ENCODE data around the gene CENPE. TPM values are rescaled to one million over a fixed set of nuclear protein-coding genes. Genes with fewer than 3 reads are reported as not detected.

The CENPE gene
- total RNA-seq, 2 donors from 2014 or later: 0.16 to 3.0 TPM

- H3K36me3 ChIP-seq: peaks cover 43% of the 10 kb centered on the region
- no peaks in the 10 kb centered on the region for H3K9me3 ChIP-seq
- no peak for TF ChIP-seq CTCF (IDR thresholded peaks at IDR 0.05)
- peaks cover 0 to 3% of the 10 kb centered on the region in 2 donors for H3K4me1 ChIP-seq
- H3K27ac ChIP-seq: no peak overlapping the region
- H3K4me3 ChIP-seq: no peak overlapping the region
- H3K27me3 ChIP-seq: no peaks in the 10 kb centered on the region
- no peak for DNase-seq (ENCODE audit: low spot score)
These were observed 105.9 kb downstream of the CENPE start for GRCh38 chr4:103092245-103092644.

GRCh38 chr4:103091601-103092223, 106.4 kb downstream of the CENPE start:
- H3K4me3 ChIP-seq: no peak overlapping the region
- no peak overlapping the region for H3K27ac ChIP-seq
- peaks cover 48% of the 10 kb centered on the region for H3K36me3 ChIP-seq
- H3K27me3 ChIP-seq: no peaks in the 10 kb centered on the region
- peak in 1 of 2 donors; percentile 62 for TF ChIP-seq CTCF (IDR thresholded peaks at IDR 0.05)
- no peak for DNase-seq (ENCODE audit: low spot score)
- H3K9me3 ChIP-seq: no peaks in the 10 kb centered on the region
- no peaks in the 10 kb centered on the region for H3K4me1 ChIP-seq

- no peak overlapping the region for H3K27ac ChIP-seq
- no peaks in the 10 kb centered on the region for H3K9me3 ChIP-seq
- no peak overlapping the region for H3K4me3 ChIP-seq
- no peaks in the 10 kb centered on the region for H3K27me3 ChIP-seq
- no peaks in the 10 kb centered on the region for H3K4me1 ChIP-seq
- peaks cover 61% of the 10 kb centered on the region for H3K36me3 ChIP-seq
- TF ChIP-seq CTCF (IDR thresholded peaks at IDR 0.05): no peak
- no peak for DNase-seq (ENCODE audit: low spot score)
These were observed 108.7 kb downstream of the CENPE start for GRCh38 chr4:103089481-103089880.

- peaks cover 67% of the 10 kb centered on the region for H3K36me3 ChIP-seq
- TF ChIP-seq CTCF (IDR thresholded peaks at IDR 0.05): no peak
- H3K27ac ChIP-seq: no peak overlapping the region
- no peaks in the 10 kb centered on the region for H3K9me3 ChIP-seq
- no peak for DNase-seq (ENCODE audit: low spot score)
- no peak overlapping the region for H3K4me3 ChIP-seq
- no peaks in the 10 kb centered on the region for H3K4me1 ChIP-seq
- H3K27me3 ChIP-seq: no peaks in the 10 kb centered on the region
These were observed 111.6 kb downstream of the CENPE start for GRCh38 chr4:103086551-103086950.

- H3K36me3 ChIP-seq: peaks cover 66% of the 10 kb centered on the region
- no peak overlapping the region for H3K4me3 ChIP-seq
- no peaks in the 10 kb centered on the region for H3K27me3 ChIP-seq
- H3K9me3 ChIP-seq: no peaks in the 10 kb centered on the region
- no peak for DNase-seq (ENCODE audit: low spot score)
- H3K27ac ChIP-seq: no peak overlapping the region
- no peaks in the 10 kb centered on the region for H3K4me1 ChIP-seq
- TF ChIP-seq CTCF (IDR thresholded peaks at IDR 0.05): no peak
These were observed 112.5 kb downstream of the CENPE start for GRCh38 chr4:103085555-103086196.

Data from right atrium auricular region (tissue), 2 donors.